Esophagus (tissue), 2 donors: ENCODE data around the gene SLC45A1. TPM values are rescaled to one million over a fixed set of nuclear protein-coding genes. Genes with fewer than 3 reads are reported as not detected.

Source experiments
- H3K27ac ChIP-seq, 2 donors: one replicate each; pipeline ENCODE4 v1.5.1; 2013; ENCODE audit warnings: low read depth in 2 of 2, mild to moderate bottlenecking in 2 of 2, inconsistent platforms in 1 of 2, low read length in 1 of 2, moderate library complexity in 1 of 2
- H3K27me3 ChIP-seq, 2 donors: one replicate each; pipeline ENCODE4 v1.6.1; 2013; ENCODE audit warnings: low read length in 2 of 2, control low read depth in 1 of 2, mild to moderate bottlenecking in 1 of 2; ENCODE audit not compliant: insufficient read depth in 2 of 2, control insufficient read depth in 1 of 2
- H3K36me3 ChIP-seq, 2 donors: one replicate each; pipeline ENCODE4 v1.6.1; 2013; ENCODE audit warnings: low read length in 1 of 2; ENCODE audit not compliant: control insufficient read depth in 2 of 2, insufficient read depth in 2 of 2
- H3K4me1 ChIP-seq, 2 donors: one replicate each; pipeline ENCODE4 v1.6.1; 2013; ENCODE audit warnings: low read length in 1 of 2; ENCODE audit not compliant: control insufficient read depth in 2 of 2, insufficient read depth in 2 of 2
- H3K4me3 ChIP-seq, 2 donors: one replicate each; pipeline ENCODE4 v1.5.1; 2013; ENCODE audit warnings: low read length in 2 of 2, mild to moderate bottlenecking in 2 of 2, low read depth in 1 of 2, moderate library complexity in 1 of 2
- H3K9me3 ChIP-seq, 2 donors: one replicate each; pipeline ENCODE4 v1.6.1; 2013; ENCODE audit warnings: mild to moderate bottlenecking in 2 of 2, low read depth in 1 of 2, low read length in 1 of 2, moderate library complexity in 1 of 2; ENCODE audit not compliant: control insufficient read depth in 2 of 2, insufficient read depth in 1 of 2
- WGBS, 2 donors: extraction: QIAGEN DNeasy Blood & Tissue Kit; methylation state at CpG; one replicate each; pipeline ENCODE4 v1.1.7; 2013; 5-methylcytosine and 5-hydroxymethylcytosine counted together
- polyA plus RNA-seq, 2 donors: library from polyadenylated mRNA; stranded (reverse); fragments of 200-250 nt; gene quantifications; one replicate each; pipeline ENCODE4 v1.2.3, GENCODE V29; 2013
- donor health status: healthy with polysubstance abuse.
- donor health status: Bipolar disorder and iron deficiency.

Gene SLC45A1
- polyA plus RNA-seq, 2 donors = 0.61 to 1.1 TPM

DNA sequence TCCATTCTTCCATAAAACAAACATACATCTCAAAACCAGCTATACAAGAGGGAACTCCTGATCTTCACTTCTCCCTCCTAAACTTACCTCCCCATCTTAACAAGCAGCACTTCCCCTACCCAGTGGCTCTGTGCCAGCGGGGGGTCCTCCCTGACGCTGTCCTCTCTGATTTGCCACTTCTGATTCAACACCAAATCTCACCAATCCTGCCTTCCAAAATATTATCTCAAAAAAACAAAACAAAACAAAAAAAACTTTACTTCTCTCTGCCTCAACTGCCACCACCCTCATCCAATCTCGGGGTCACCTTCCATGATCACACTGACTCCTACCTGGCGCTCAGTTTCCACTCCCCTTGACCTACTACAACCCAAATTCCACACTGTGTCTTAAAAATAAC, 72.8 kb downstream of the SLC45A1 start:
- Histone ChIP-seq H3K27ac (no peak overlapping the region), H3K36me3 (peaks cover 6 to 16% of the 10 kb centered on the region in 2 donors), H3K4me3 (no peak overlapping the region), H3K9me3 (no peaks in the 10 kb centered on the region), H3K27me3 (no peaks in the 10 kb centered on the region), H3K4me1 (peaks cover 0 to 2% of the 10 kb centered on the region in 2 donors)
- 86 to 87% methylated on average over 4 of the region's 4 CpGs for whole genome bisulfite sequencing, 2 donors

DNA sequence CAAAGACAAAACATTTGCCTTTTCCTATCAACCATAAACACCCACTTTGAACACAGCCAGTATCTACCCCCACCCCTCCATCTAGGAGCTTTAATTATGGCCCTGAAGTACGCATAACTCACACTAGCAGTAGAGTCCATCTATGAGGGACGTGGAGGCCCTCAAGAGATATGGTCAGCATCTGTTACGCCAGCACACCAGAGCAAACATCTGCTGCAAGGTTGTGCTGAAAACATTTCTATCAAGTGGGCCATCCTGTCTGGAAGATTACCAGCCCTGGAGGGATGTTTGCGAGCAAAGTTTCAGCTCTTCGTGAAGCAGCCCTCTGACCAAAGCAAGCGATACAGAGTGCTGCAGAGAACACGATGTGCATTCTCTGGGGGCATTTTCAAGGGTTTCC, 74.6 kb downstream of the SLC45A1 start:
- Histone ChIP-seq H3K36me3 (peaks cover 6 to 16% of the 10 kb centered on the region in 2 donors), H3K27me3 (no peaks in the 10 kb centered on the region), H3K4me3 (no peak overlapping the region), H3K27ac (peak overlapping the region in 1 of 2 donors; percentile 22), H3K9me3 (no peaks in the 10 kb centered on the region), H3K4me1 (peaks cover 0 to 2% of the 10 kb centered on the region in 2 donors)
- WGBS, 2 donors = 84 to 87% methylated on average over 7 of the region's 7 CpGs
